A549 treated with CpdA at 1 μM for 4 hours (cell line): ENCODE measurements around the gene KATNIP. TPM values are rescaled to one million over a fixed set of nuclear protein-coding genes. Genes with fewer than 3 reads are reported as not detected.

ENCODE experiments used
- total RNA-seq: library from RNA; stranded (reverse); fragments of 200-300 nt; extraction: Qiagen RNA extraction; gene quantifications from 5 replicates; pipeline ENCODE4 v1.2.3, GENCODE V29; 2022; ENCODE audit warnings: low read depth

The KATNIP gene
- 10.8 to 16.6 TPM (median 15.8 TPM) in 5 replicates for total RNA-seq

DNA sequence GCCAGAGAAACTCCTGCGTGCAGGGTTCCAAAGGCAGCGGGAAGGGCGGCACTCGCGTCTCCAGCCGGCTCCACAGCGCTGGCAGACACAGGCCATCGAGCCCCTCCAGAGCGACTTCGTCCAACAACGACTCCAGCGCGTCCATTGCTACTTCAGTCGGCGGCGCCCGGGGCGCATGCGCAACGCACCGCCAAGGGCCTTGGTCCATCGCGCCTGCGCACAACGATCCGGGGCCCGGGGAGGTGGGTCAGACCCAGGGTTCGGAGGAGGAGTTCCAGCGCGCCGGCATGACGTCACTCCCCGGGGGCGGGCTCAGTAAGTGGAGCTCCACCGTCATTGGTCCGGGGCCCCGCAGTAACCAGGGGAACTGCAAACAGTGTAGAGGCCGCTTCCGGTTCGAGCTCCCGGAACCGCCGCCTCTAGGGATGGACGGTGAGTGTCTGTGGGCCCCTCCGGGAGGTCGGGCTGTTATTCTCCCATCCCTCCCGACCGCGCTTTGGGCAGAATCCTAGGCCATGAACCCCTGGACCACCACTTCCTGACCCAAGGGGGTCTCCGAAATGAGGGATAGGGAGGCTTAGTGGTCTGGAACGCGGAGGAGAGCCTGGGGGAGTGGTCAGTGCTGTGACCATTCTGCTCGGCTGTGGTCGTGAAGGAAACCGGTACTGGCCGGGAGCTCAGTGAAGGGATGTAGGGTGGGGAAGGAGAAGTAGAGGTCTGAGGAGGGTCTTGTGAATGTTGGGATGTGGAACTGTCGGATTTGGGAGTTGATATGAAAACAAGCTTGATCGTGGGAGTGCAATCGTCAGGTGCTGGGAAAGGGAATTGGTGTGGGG lies at the start of gene KATNIP, which contains the start of gene GTF3C1:
Gene KATNIP, plus strand, starts transcription at position 399 of the 836 bp plus-strand sequence. Its CDS starts 27 bp downstream, at position 426.
Gene GTF3C1, minus strand, starts transcription at position 168 of the 836 bp plus-strand sequence. Its CDS starts 23 bp downstream, at position 145.

Other genes with a start within 250 kb of the KATNIP start
- gene IL4R, start 236.2 kb upstream of the KATNIP start, total RNA-seq, result 38.9 to 50.9 TPM (median 43.0 TPM) in 5 replicates
- 0.02 to 0.04 TPM in 2 of 5 replicates, not detected in the others for gene IL21R, start 148.0 kb upstream of the KATNIP start, total RNA-seq
- gene GTF3C1, start 231 bp upstream of the KATNIP start, total RNA-seq, result 73.5 to 86.2 TPM (median 77.0 TPM) in 5 replicates